Measurements from ENCODE around the gene PTPRN2.
"Not testable (repeated sequence)": the region's sequence is repeated elsewhere in the genome, so short reads cannot be mapped to it uniquely, and the experiment has no call there.

Gene PTPRN2

GRCh38 chr7:158395349-158395748 is 192.3 kb downstream of the PTPRN2 start:
- DNase-seq = no peak

DNA sequence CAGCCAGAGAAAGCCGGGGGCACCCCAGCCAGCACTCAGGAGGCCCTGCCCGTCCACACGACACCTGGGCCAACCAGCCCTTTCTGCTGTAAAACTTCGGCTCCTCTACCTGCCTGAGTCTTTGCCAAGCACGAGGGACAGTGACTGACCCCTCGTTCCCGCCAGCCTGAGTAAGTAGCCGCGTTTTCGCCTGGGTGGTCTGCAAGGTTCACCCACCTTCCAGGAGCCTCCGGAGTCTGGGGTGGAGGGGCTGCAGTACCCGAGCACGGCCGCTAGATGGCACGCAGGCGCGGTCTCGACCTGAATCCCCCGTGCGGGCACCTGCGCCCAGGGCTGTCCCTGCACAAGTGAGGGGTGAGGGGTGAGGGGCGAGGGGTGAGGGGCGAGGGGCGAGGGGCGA is 192.7 kb downstream of the PTPRN2 start:
- no peak for DNase-seq

DNA sequence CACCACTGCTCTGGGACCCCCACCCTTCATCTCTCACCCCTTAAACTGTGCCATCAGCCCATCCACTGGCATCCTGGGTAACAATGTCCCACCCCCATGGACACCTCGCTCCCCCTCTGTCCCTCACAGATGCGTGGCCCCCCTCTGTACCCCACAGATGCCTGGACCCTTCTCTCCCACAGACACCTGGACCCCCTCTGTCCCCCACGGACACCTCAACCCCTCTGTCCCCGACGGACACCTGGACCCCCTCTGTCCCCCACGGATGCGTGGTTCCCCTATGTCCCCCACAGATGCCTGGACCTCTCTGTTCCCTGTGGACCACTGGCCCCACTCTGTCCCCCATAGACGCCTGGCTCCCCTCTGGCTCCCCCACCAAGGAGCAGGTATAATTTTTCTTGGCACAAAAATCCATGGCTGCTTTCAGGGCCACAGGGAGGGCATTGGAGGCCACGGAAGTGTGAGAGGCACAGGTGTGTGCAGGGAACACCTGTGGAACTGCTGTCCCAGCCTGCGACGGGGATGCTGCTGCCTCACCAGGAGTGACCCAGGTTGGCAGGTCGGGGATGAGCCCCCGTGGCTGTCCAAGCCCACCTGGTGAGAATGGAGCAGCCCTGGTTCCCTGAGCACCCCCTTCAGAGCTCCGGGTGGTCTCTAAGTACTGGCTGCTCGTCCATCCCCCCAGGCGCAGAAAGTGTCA is 193.5 kb downstream of the PTPRN2 start:
- DNase-seq = no peak

- DNase-seq = no peak
These were observed 195.4 kb downstream of the PTPRN2 start for GRCh38 chr7:158392251-158392650.

- no peak for DNase-seq
These were observed 196.1 kb downstream of the PTPRN2 start for GRCh38 chr7:158391541-158391940.

DNA sequence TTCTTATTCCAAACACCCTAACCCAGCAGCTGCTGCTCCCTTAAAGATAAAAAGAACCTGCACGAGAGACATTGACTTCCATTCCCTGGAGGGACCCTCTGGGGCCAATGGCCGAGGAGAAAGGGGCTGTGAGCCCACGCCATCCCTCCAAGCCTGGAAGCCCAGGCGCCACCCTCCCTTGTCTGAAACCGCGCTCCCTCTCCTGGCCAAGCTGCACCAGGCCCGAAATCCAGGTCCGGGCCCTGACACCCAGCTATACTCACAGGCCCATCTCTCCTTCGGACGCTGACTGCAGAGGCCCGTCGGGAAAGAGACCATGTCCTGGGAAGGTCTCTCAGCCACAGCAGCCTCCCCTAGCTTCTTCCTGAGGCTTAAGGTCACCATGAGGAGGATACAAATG is 196.5 kb downstream of the PTPRN2 start:
- DNase-seq = no peak

- no peak for DNase-seq
These were observed 197.2 kb downstream of the PTPRN2 start for GRCh38 chr7:158390460-158390859.

DNA sequence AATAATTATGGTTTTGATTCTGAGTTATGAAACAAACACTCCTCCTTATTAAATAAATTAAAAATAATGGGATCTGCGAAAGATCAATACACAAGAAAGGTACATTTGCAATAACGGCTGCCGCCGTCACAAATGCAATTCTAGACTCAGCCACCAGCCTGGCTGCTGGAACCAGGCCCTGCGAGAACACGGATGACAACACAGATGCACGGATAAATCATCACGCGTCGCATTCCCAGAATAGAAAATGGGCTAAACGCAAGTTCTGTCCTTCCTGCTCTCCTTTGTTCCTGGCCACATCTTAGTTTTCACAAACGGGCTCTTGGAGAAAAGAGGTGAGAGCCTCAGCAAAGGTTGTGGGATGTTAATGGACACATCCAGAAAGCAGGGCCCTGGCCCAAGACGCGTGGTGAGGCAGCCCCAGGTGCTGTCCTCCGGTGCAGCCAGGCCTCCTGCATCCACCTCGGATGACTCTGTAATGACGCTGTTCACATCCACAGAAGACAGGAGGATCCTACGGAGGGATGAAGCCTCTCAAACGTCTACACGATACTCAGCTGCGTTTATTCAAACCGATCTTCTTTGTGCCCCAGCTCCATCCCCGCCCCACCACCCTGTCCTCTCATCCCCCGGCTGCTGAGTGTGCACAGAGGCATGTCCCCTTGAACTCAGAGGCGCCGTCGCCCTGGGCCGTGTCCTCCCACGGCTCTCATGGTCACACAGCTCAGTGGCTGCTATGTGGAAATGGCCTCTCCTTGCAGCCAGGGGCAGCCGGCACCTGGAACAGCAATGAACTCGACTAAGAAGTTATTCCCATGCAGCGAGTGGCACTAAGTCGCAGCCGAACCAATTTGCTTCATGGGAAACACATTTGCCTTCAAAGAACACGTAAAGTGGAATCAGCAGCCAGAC is 197.9 kb downstream of the PTPRN2 start:
- no peak for DNase-seq

GRCh38 chr7:158388928-158389327 is 198.7 kb downstream of the PTPRN2 start:
- DNase-seq = no peak

DNA sequence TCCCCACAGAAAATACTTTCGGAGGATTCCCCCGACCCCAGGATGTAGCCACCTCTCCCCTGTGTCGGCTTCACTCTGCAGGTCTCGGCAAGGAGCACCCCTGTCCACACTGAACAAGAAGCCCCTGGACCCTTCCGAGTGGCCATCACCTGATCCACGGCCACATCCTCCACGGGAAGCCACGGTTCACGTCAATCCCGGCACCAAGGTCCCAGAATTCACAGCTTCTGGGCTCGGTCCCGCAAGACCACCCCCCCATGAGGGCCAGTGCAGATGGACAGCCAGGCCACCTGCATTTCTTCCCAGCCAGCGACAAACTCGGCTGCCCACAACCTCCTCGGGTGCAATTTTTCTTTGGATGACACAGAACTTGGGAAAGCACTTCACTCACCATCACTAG is 199.6 kb downstream of the PTPRN2 start:
- no peak for DNase-seq

DNA sequence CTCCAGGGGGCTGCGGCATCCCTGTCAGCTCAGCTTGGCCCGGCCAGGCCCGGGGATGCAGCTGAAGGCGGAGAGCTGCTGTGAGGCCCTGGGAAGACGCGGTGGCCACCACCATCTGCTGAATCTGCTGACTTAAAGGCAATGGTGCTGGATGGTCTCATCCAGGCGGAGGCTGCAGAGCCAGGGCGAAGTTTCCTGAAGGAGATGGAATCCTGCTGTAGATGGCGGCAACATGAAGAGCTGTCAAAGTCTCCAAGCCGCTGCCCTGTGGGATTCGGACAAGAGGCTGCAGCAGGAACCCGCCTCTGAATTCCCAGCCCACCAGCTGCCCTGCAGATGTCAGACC is 200.1 kb downstream of the PTPRN2 start:
- no peak for DNase-seq

- no peak for DNase-seq
These were observed 200.6 kb downstream of the PTPRN2 start for GRCh38 chr7:158386866-158387545.

- no peak for DNase-seq
These were observed 201.3 kb downstream of the PTPRN2 start for GRCh38 chr7:158386355-158386618.

DNA sequence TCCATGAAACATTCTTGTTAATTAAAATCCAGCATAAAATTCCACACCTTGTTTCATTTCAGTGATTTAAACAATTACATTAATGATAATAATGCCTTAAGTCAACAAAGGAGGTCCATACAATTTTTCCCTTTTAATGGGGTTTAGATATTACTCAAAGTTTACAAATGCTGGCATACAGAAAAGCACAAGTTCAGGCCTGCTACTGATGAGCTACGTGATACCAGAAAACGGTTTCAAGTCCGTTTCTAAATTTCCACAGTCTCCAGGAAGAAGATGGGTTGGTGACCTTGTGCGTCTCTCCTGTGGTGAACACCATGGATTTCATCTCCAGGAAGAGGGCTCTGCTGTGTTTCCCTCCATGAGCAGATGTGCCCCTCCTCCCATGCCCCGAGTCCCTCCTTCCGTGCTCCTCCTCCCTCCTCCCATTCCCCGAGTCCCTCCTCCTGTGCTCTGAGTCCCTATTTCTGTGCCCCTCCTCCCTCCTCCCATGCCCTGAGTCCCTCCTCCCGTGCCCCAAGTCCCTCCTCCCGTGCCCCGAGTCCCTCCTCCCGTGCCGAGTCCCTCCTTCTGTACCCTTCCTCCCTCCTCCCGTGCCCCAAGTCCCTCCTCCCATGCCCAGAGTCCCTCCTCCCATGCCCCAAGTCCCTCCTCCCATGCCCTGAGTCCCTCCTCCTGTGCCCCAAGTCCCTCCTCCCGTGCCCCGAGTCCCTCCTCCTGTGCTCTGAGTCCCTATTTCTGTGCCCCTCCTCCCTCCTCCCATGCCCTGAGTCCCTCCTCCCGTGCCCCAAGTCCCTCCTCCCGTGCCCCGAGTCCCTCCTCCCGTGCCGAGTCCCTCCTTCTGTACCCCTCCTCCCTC is 201.9 kb downstream of the PTPRN2 start:
- not testable (repeated sequence) for DNase-seq

DNA sequence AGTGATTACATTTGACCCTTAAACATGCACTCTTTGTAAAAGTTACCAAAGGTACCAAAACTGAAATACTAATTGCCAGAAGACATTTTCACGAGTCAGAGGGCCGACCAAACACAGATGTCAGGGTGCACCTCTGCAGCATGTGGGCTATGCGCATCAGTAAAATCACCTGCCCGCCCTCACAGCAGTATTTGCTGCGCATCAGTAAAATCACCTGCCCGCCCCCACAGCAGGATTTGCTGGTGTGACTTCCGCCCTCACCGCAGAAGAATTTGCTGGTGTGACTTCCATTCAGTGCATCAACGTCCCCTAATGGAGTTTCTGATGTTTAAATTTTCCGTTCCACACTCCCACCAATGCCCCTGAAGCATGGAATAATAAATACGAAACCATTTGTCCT is 202.9 kb downstream of the PTPRN2 start:
- no peak for DNase-seq

- no peak for DNase-seq
These were observed 204.0 kb downstream of the PTPRN2 start for GRCh38 chr7:158383665-158384064.

DNA sequence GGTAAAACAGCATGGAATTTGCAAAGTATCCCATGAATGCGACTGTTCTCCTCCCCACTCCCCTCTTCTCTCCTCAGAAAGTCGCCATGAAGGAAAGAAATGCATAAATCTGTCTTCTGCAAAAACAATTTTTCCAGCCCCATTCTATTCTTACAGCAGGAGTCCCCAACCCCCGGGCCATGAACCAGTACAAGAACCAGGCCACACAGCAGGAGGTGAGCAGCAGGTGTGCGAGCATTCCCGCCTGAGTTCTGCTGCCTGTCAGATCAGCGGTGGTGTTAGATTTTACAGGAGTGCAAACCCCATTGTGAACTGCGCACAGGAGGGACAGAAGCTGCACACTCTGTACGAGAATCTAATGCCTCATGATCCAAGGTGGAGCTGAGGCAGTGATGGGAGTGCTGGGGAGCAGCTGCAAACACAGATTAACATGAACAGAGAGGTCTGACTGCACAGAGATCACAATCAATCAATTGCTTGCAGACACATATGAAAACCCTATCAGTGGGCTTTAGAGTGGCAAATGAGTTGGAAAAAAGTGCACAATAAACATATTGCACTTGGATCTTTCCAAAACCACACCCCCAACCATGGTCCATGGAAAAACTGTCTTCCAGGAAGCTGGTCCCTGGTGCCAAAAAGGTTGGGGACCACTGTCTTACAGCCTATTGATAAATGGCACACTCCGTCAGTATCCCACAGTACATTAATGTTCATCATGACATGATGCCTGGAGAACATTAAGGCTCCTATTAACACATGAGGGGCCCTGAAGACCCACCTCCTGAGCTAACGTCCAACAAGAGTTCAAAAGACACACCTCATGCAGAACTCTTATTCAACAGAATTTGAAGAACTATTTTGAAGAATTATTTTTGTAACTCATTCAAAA is 205.0 kb downstream of the PTPRN2 start:
- DNase-seq = no peak

DNA sequence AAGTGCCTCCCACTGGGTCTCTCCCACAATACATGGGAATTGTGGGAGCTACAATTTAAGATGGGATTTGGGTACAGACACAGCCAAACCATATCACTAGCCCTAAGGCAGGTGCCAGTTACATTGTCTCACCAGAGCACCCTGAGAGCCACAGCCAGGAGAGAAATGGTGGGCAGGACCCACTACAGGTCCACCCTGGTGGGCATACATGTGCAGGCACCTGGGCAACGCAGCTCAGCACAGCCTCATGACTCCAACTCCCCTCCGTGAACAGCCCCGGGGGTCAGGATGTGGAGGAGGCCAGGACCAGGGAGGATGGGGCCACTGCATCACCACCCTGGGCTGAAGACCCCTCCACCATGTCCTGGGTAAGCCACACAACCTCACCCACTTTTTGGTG is 205.7 kb downstream of the PTPRN2 start:
- no peak for DNase-seq

DNA sequence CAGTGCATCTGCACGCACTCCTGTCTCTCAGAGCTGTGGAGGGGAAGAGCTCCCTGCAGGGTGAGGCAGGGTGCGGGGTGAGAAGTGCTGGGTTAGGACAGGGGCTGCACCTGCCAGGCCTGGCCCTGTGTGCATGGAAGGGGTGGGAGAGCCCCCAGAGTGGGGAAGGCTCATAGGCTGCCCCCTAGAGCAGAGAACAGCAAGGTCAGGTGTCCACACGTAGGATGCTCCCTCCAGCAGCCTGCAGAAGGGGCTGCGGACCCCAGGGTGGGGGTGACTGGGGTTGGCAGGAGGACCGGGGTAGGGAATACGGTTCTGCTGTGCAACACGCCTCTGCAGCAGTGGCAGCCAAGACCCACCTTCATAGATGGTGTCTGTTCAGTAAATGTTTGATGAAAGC is 208.6 kb downstream of the PTPRN2 start:
- no peak for DNase-seq

DNA sequence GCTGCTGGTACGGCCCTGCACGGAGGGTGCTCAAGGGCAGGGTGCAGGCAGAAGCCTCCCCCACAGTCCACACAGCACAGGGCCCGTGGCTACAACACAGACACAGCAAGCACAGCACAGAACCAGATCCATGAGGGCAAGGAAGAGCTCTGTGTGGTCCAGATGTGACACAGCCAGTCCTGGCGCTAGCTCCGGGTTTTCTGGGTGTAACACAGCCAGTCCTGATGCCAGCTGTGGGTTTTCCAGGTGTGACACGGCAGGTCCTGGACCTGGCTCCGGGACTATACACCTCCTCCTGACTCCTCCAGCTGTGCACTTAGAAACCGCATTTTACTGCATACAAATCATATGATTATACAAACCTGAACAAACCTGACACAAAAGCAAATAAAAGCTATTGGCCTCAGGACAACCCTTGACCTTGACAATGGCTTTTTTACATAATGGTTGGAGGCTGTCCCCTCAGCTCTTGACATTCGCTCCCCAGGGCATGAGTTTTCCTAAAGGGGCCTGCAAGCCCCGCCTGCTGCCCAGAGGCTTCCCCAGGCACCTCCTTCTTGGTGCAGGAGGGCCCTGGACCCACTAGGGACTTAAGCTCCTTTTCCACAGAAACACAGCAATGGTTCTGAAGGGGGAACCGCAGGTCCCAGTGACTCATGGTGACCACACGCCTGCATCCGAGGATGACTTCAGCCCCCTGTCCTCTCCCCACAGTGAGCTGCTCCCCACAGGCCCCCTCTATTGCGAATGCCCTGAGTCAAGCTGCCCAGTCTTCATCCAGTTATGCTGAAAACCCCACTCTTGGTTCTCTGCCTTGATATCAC is 209.6 kb downstream of the PTPRN2 start:
- DNase-seq = no peak

DNA sequence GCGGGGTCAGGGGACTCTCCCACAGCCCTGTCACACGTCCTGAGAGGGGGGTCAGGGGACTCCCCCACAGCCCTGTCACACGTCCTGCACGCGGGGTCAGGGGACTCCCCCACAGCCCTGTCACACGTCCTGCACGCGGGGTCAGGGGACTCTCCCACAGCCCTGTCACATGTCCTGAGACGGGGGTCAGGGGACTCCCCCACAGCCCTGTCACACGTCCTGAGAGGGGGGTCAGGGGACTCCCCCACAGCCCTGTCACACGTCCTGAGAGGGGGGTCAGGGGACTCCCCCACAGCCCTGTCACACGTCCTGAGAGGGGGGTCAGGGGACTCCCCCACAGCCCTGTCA is 210.8 kb downstream of the PTPRN2 start:
- not testable (repeated sequence) for DNase-seq
